ENCODE data around the gene RPS6KB1.
A peak's percentile ranks its signal among the peaks of the same experiment; 100 is the strongest.
"Not testable (repeated sequence)": the region's sequence is repeated elsewhere in the genome, so short reads cannot be mapped to it uniquely, and the experiment has no call there.

RPS6KB1 gene

GRCh38 chr17:59853168-59853918 is 39.6 kb upstream of the RPS6KB1 start:
- Histone ChIP-seq H2AFZ (peak overlapping the region; percentile 29), H3K27me3 (ENCODE audit: control insufficient read depth, insufficient read depth, low read length) (no peaks in the 10 kb centered on the region), H3K79me2 (no peaks in the 10 kb centered on the region), H3K4me2 (ENCODE audit: low read length) (no peak overlapping the region), H3K4me1 (no peaks in the 10 kb centered on the region), H3K9ac (no peak overlapping the region), H3K36me3 (ENCODE audit: control insufficient read depth, insufficient read depth, low read length) (no peaks in the 10 kb centered on the region), H3K4me3 (ENCODE audit: low read depth, low read length) (no peak overlapping the region), H3K27ac (peak overlapping the region; percentile 50), H3K9me3 (ENCODE audit: control insufficient read depth, low read length) (no peaks in the 10 kb centered on the region)
- no peak for TF ChIP-seq CTCF (IDR thresholded peaks at IDR 0.05)

GRCh38 chr17:59853919-59854729 is 38.8 kb upstream of the RPS6KB1 start:
- H3K4me2 ChIP-seq (ENCODE audit: low read length); H3K79me2 ChIP-seq; H3K9ac ChIP-seq; H3K9me3 ChIP-seq (ENCODE audit: control insufficient read depth, low read length); H3K4me3 ChIP-seq (ENCODE audit: low read depth, low read length); H3K4me1 ChIP-seq; H3K27me3 ChIP-seq (ENCODE audit: control insufficient read depth, insufficient read depth, low read length); H2AFZ ChIP-seq; H3K36me3 ChIP-seq (ENCODE audit: control insufficient read depth, insufficient read depth, low read length); H3K27ac ChIP-seq: not testable (repeated sequence)

- Histone ChIP-seq H2AFZ (no peak overlapping the region), H3K79me2 (no peaks in the 10 kb centered on the region), H3K27ac (no peak overlapping the region), H3K9me3 (ENCODE audit: control insufficient read depth, low read length) (no peaks in the 10 kb centered on the region), H3K4me1 (no peaks in the 10 kb centered on the region), H3K9ac (no peak overlapping the region), H3K4me3 (ENCODE audit: low read depth, low read length) (no peak overlapping the region), H3K4me2 (ENCODE audit: low read length) (no peak overlapping the region), H3K27me3 (ENCODE audit: control insufficient read depth, insufficient read depth, low read length) (no peaks in the 10 kb centered on the region), H3K36me3 (ENCODE audit: control insufficient read depth, insufficient read depth, low read length) (no peaks in the 10 kb centered on the region)
- TF ChIP-seq CTCF (IDR thresholded peaks at IDR 0.05): no peak
Observed at GRCh38 chr17:59856859-59857794, 35.8 kb upstream of the RPS6KB1 start.

- Histone ChIP-seq H3K79me2 (no peaks in the 10 kb centered on the region), H3K4me2 (ENCODE audit: low read length) (no peak overlapping the region), H3K27ac (no peak overlapping the region), H3K36me3 (ENCODE audit: control insufficient read depth, insufficient read depth, low read length) (no peaks in the 10 kb centered on the region), H3K9me3 (ENCODE audit: control insufficient read depth, low read length) (no peaks in the 10 kb centered on the region), H3K4me1 (no peaks in the 10 kb centered on the region), H3K4me3 (ENCODE audit: low read depth, low read length) (no peak overlapping the region), H3K27me3 (ENCODE audit: control insufficient read depth, insufficient read depth, low read length) (no peaks in the 10 kb centered on the region), H2AFZ (no peak overlapping the region), H3K9ac (no peak overlapping the region)
- TF ChIP-seq CTCF (IDR thresholded peaks at IDR 0.05): no peak
Observed at GRCh38 chr17:59858167-59858816, 34.6 kb upstream of the RPS6KB1 start.
